Measurements from ENCODE around the gene SETX.

SETX gene

DNA sequence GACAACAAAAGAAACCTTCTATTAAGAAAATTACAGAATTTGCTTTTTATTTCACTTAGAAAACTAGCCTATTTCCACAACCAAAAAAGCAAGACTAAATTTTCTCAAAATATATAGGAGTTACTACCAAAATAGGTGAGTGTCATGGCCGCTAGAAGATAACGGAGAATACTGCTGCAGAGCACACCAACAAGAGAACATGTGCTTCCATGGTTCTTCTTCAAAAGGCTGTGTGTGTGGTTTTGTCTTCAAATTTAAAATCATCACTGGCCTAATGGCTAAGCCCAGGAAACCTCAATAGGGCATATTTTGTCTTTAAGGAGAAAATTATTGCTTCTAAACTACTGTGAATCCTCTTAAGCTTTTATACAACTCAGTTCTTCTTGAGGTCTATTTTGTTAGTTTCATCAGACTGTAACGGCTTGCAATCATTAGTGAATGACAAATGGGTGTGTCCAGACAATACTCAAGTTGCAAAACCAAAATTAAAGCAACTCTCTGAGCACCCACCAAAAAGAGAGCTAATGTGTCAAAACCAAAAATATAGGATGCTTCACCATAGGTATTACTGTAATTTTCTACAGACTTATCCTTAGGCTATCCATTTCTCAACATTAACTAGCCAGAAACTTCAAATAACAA, 3.3 kb downstream of the SETX start:
- no peak for DNase-seq

DNA sequence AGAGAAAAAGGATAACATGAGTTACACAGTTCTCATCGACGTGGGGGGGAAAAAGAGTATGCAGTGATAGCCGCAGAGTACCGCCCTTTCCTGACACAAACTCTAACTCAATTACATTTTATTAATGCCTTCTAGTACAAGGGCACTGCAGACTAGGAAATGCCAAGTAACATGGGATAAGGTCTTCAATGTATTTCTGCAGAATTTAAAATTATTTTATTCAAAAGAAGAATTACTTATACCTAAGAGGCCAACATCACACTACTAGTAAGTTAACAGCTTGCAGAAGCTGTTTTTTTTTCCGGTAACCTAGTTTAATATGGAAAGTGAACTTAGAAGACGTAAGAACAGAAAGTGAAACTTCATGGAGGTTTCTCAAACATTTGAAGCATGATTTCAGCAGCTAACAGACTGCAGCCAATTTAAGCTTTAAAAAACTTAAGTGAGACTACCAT, 3.9 kb downstream of the SETX start:
- DNase-seq = peak; percentile 16 to 28

- no peak for DNase-seq
Observed at GRCh38 chr9:132348676-132349075, 6.1 kb downstream of the SETX start.

DNA sequence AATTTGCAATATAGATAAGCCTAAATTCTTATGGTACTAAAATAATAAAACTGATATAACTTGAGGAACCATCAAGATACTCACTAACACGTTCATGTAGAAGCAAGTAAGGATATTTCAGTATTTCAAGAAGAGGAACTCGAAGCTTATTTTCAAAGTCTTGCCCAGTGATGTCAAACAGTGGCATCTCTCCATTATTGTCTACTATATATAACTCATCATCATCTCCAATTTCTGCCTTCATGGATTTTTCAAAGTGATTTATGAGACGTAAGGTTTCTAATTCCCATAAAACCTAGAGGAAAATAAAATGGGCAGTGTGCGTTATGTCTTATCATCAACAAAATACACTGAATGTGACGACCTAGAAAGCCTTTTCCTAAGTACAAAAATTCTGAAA, 8.6 kb downstream of the SETX start:
- DNase-seq = no peak

- no peak for DNase-seq
Observed at GRCh38 chr9:132341177-132341840, 13.5 kb downstream of the SETX start.

DNA sequence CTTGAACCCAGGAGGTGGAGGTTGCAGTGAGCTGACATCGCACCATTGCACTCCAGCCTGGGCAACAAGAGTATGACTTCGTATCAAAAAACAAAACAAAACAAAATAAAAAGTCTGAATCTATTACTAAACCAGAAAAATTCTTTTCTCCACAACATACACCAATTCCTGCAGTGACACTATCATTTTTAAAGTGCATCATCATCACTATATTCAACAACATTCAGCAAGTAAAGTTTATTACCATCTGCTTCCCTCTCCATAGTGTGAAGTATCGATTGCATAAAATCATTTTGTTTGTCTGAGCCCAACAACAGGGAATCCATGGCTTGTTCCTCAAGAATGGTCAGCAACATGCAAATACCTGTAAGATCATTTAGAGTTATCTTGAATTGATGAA, 20.4 kb downstream of the SETX start:
- DNase-seq = no peak

- DNase-seq = no peak
Observed at GRCh38 chr9:132333556-132333955, 21.2 kb downstream of the SETX start.

GRCh38 chr9:132328580-132328979, 26.2 kb downstream of the SETX start:
- DNase-seq = no peak

DNA sequence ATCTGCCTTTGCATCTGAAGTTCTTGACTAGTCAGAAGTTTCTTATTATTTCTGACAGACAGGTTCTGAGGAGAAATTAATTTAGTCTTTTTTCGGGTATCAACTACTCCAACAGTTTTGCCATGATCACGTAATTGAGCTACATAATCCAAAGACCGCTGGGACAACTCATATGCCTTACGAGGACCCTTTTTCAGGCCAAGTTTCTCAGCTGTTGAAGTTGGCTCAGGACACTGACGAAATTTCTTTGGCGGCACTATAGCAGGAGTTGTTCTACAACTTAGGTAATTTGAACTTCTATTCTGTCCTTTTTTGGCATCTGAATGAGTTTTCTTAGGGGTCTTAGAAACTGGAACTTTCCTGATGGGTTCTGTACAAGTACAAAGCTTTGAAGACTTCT, 27.2 kb downstream of the SETX start:
- DNase-seq = no peak

- DNase-seq = no peak
Observed at GRCh38 chr9:132324425-132324824, 30.4 kb downstream of the SETX start.

- DNase-seq = no peak
Observed at GRCh38 chr9:132319421-132320110, 35.2 kb downstream of the SETX start.

DNA sequence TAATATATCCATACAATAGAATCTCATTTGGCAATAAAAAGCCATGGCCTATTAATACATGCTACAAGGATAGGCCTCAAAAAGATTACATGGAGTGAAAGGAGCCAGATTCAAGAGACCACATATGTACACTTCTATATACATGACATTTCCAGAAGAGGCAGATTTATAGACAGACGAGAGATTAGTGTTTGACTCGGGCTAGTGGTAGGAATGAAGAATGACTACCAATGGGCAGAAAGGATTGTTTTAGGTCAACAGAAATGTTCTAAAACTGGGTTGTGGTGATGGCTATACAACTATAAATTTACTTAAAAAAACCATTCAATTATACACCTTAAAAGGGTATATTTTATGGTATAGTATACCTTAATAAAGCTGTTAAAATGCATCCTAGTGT, 41.9 kb downstream of the SETX start:
- DNase-seq = no peak

GRCh38 chr9:132312426-132312825, 42.4 kb downstream of the SETX start:
- DNase-seq = no peak

GRCh38 chr9:132311978-132312377, 42.8 kb downstream of the SETX start:
- DNase-seq = no peak

GRCh38 chr9:132309056-132309455, 45.7 kb downstream of the SETX start:
- DNase-seq = no peak

- DNase-seq = no peak
Observed at GRCh38 chr9:132301521-132301920, 53.3 kb downstream of the SETX start.

DNA sequence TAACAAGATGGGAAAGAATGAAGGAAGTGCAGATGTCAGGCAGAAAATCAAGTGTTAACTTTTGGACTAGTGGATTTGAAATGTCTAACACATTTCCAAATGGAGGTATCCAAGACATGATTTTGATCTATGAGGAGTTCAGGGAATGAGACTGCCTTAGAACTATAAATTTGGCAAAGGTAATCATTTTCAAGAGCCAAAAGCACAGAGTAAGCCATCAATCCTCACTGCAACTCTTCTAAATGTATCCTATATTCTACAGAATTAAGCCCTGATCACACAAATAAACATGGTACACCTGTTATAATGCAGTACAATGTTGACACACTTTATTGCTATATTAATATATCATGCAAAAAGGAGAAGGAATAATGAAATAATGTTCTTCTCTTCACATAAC, 55.6 kb downstream of the SETX start:
- no peak for DNase-seq

- no peak for DNase-seq
Observed at GRCh38 chr9:132295181-132295580, 59.6 kb downstream of the SETX start.

DNA sequence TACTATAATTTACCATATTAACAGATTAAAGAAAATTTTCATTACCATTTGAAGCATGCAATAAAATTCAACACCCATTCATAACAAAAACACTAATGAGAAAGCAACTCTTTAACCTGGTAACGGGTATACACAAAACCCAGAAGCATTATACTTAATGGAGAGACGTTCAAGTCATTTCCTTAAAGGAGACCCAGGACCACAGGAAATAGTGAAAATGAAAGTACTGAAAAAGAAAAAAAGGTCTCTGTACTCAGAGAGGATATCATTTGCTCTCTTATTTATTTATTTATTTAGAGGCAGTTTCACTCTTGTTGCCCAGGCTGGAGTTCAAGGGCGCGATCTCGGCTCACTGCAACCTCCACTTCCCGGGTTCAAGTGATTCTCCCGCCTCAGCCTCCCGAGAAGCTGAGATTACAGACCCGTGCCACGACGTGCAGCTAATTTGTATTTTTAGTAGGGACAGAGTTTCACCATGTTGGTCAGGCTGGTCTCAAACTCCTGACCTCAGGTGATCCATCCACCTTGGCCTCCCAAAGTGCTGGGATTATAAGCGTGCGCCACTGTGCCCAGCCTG, 61.6 kb downstream of the SETX start:
- DNase-seq = no peak

GRCh38 chr9:132288966-132289365, 65.8 kb downstream of the SETX start:
- no peak for DNase-seq

DNA sequence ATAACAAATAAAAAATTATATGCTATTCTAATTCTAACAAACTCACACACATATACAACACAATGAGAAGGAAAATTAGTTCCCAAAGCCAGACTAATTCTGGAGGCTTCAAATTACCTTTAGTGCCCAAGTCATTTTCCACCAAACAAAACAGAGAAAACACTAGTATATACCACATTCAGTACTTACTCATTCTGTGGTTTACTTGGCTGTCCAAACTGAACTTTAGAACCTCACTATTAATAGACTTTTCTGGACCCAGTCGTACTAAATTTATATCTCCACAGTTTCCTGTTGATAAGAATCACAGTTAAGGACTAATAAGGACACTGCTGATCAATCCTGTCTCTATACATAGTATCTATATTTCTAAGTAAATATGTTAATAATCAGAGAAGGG, 66.4 kb downstream of the SETX start:
- DNase-seq = no peak

- no peak for DNase-seq
Observed at GRCh38 chr9:132287256-132287760, 67.5 kb downstream of the SETX start.

- no peak for DNase-seq
Observed at GRCh38 chr9:132283863-132284262, 70.9 kb downstream of the SETX start.

- no peak for DNase-seq
Observed at GRCh38 chr9:132283165-132283564, 71.6 kb downstream of the SETX start.

Data from activated CD4-positive, alpha-beta T cell treated with anti-CD3 and anti-CD28 coated beads for 4 hours (primary cell).